Caco-2 (cell line): ENCODE measurements around the gene PUS1. TPM values are rescaled to one million over a fixed set of nuclear protein-coding genes. Genes with fewer than 3 reads are reported as not detected.

ENCODE experiments used
- BruUV-seq: library from RNA; stranded (reverse); fragments of 400-500 nt; replicated peaks from 2 replicates; lab custom pipeline; 2021; lab: Mats Ljungman, UMichigan
- CTCF ChIA-PET: fragments of 300-600 bp; sonication (Branson Sonifier 250); formaldehyde crosslinking; loops from one replicate; lab custom pipeline; 2022; ENCODE audit warnings: antibody characterized with exemption; lab: Charles Lee
- POLR2A ChIA-PET: fragments of 300-600 bp; sonication (Branson Sonifier 250); formaldehyde crosslinking; loops from one replicate; lab custom pipeline; 2022; ENCODE audit warnings: antibody characterized with exemption; lab: Charles Lee
- DNase-seq, 2 experiments: peaks; one replicate each; pipeline versions ENCODE4 v3.0.0 to v3.0.0-alpha.2; 2020 to 2022
- H3K27me3 ChIP-seq: replicated peaks from 2 replicates; pipeline ENCODE4 v1.6.0; 2011; ENCODE audit warnings: low read length; ENCODE audit not compliant: control insufficient read depth, insufficient read depth
- H3K36me3 ChIP-seq: 2 replicates; pipeline ENCODE4 v1.5.1; 2011; ENCODE audit warnings: low read length; ENCODE audit not compliant: control insufficient read depth, insufficient read depth
- H3K4me1 ChIP-seq: fragments of 250-450 bp; sonication (Bioruptor Pico); 2 replicates; pipeline ENCODE4 v1.5.1; 2020; ENCODE audit warnings: mild to moderate bottlenecking
- H3K4me3 ChIP-seq: 2 replicates; pipeline ENCODE4 v1.5.1; 2011; ENCODE audit warnings: low read depth, mild to moderate bottlenecking, control low read depth, low read length
- H3K9me3 ChIP-seq: fragments of 250-450 bp; sonication (Bioruptor Pico); 2 replicates; pipeline ENCODE4 v1.5.1; 2020; ENCODE audit warnings: mild to moderate bottlenecking, moderate library complexity
- H3K27ac Mint-ChIP-seq: one replicate; pipeline ENCODE4 v1.8.0; 2022; ENCODE audit warnings: mixed read lengths; ENCODE audit not compliant: unreplicated experiment
- H3K27me3 Mint-ChIP-seq: one replicate; pipeline ENCODE4 v1.8.0; 2022; ENCODE audit warnings: mixed read lengths; ENCODE audit not compliant: insufficient read depth, unreplicated experiment
- H3K36me3 Mint-ChIP-seq: one replicate; pipeline ENCODE4 v1.8.0; 2022; ENCODE audit warnings: mild to moderate bottlenecking, mixed read lengths; ENCODE audit not compliant: insufficient read depth, unreplicated experiment
- H3K4me1 Mint-ChIP-seq: one replicate; pipeline ENCODE4 v1.8.0; 2022; ENCODE audit warnings: low read depth, mixed read lengths; ENCODE audit not compliant: unreplicated experiment
- H3K4me3 Mint-ChIP-seq: one replicate; pipeline ENCODE4 v1.8.0; 2022; ENCODE audit warnings: mild to moderate bottlenecking, moderate library complexity, mixed read lengths; ENCODE audit not compliant: unreplicated experiment
- H3K9me3 Mint-ChIP-seq: one replicate; pipeline ENCODE4 v1.8.0; 2022; ENCODE audit warnings: mixed read lengths; ENCODE audit not compliant: unreplicated experiment
- intact Hi-C: fragments of 100-400 bp; cut with micrococcal nuclease; formaldehyde crosslinking; loops from one replicate; pipeline ENCODE4 v1.10.0; 2022; ENCODE audit not compliant: unreplicated experiment
- total RNA-seq: library from RNA; stranded (reverse); gene quantifications from 2 replicates; pipeline ENCODE4 v1.2.3, GENCODE V29; 2022
- TF ChIP-seq, protein P1 (sequence below), 2 experiments: fragments of 200-600 bp in 1 of 2; IDR thresholded peaks; 1 replicate in 1 of 2; 2 replicates in 1 of 2; pipeline versions ENCODE4 v1.5.1 to v1.8.0; 2011 to 2022; ENCODE audit warnings: antibody characterized with exemption in 1 of 2, control low read depth in 1 of 2, inconsistent platforms in 1 of 2, low read depth in 1 of 2, low read length in 1 of 2, mild to moderate bottlenecking in 1 of 2, moderate library complexity in 1 of 2; ENCODE audit not compliant: insufficient read depth in 1 of 2, severe bottlenecking in 1 of 2, unreplicated experiment in 1 of 2

PUS1 gene
- total RNA-seq, 1 experiment from 2014 or later = 71.9 TPM

DNA sequence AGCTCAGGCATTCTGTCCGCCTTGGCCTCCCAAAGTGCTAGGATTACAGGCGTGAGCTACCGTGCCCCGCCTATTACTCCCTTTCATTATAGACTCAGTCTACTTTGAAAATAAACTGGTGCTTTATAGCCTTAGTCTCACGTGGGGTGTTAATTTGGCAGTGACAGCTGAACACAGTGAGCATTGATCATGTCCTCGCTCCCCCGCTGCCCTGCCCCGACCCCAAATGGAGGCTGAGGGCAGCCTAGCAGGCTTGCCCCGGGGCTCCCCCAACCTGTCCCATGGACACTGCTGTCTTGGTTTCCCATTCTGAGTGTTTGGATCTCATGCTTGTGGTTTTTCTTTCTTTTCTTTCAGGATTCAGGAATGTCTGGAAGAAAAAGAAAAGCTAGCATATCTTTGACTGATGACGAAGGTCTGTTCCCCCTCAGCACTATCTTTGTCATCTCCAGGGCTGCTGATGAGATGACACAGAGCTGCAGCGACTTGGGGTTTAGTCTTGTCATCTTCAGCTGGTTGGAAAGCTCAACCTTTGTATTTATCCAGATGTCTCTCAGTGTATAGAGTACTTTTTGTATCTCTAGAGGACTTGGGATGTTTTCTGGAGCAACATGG, 62.8 kb downstream of the PUS1 start:
- Histone ChIP-seq H3K36me3 (peaks cover 2% of the 10 kb centered on the region; the same call in 1 of the 2 replicates), H3K27me3 (no peaks in the 10 kb centered on the region), H3K4me3 (no peak overlapping the region), H3K9me3 (no peaks in the 10 kb centered on the region), H3K4me1 (no peaks in the 10 kb centered on the region)
- H3K27ac Mint-ChIP-seq = no peak overlapping the region
- no peak for DNase-seq
- no peak overlapping the region for H3K4me3 Mint-ChIP-seq
- ChIA-PET POLR2A (no interaction called here), CTCF (interaction anchor here (0.7 kb wide), 1 partner anchor 537 kb away, joined by 6 read pairs; no protein-coding TSS in a partner anchor)
- H3K9me3 Mint-ChIP-seq = no peaks in the 10 kb centered on the region
- peaks cover 70% of the 10 kb centered on the region for H3K36me3 Mint-ChIP-seq
- no TSS peak for BruUV-seq
- H3K27me3 Mint-ChIP-seq = no peaks in the 10 kb centered on the region
- no peaks in the 10 kb centered on the region for H3K4me1 Mint-ChIP-seq
- TF ChIP-seq, protein P1, sequence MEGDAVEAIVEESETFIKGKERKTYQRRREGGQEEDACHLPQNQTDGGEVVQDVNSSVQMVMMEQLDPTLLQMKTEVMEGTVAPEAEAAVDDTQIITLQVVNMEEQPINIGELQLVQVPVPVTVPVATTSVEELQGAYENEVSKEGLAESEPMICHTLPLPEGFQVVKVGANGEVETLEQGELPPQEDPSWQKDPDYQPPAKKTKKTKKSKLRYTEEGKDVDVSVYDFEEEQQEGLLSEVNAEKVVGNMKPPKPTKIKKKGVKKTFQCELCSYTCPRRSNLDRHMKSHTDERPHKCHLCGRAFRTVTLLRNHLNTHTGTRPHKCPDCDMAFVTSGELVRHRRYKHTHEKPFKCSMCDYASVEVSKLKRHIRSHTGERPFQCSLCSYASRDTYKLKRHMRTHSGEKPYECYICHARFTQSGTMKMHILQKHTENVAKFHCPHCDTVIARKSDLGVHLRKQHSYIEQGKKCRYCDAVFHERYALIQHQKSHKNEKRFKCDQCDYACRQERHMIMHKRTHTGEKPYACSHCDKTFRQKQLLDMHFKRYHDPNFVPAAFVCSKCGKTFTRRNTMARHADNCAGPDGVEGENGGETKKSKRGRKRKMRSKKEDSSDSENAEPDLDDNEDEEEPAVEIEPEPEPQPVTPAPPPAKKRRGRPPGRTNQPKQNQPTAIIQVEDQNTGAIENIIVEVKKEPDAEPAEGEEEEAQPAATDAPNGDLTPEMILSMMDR (IDR thresholded peaks at IDR 0.05; ENCODE audit: insufficient read depth in 1 of 2, low read depth in 1 of 2, low read length in 1 of 2, severe bottlenecking in 1 of 2, unreplicated experiment in 1 of 2) = no peak
- intact Hi-C loops = no loop called here

DNA sequence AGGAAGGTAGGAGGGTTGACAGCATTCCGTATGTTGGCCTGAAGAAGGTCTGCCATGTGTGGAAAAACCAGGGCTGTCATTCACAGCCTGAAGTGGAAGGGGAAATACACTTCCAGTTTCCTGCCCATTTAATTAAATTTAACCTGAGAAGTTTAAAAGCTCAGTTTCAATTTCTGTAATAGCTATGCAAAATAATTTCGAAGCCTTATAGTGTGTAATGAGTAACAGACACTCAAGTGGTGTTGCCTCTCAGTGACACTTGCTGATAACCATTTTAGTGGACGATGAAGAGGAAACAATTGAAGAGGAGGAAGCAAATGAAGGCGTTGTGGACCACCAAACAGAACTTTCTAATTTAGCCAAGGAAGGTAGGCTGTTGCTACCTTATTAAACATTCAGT, 65.5 kb downstream of the PUS1 start:
- Mint-ChIP-seq H3K9me3 (no peaks in the 10 kb centered on the region), H3K27me3 (no peaks in the 10 kb centered on the region), H3K4me1 (no peaks in the 10 kb centered on the region), H3K36me3 (peaks cover 53% of the 10 kb centered on the region), H3K4me3 (no peak overlapping the region), H3K27ac (peak overlapping the region; percentile 10)
- H3K36me3 ChIP-seq = peaks cover 2% of the 10 kb centered on the region; the same call in 1 of the 2 replicates
- ChIA-PET POLR2A (no interaction called here), CTCF (no interaction called here)
- H3K9me3 ChIP-seq = no peaks in the 10 kb centered on the region
- DNase-seq = no peak
- TF ChIP-seq, protein P1 (IDR thresholded peaks at IDR 0.05; ENCODE audit: insufficient read depth in 1 of 2, low read depth in 1 of 2, low read length in 1 of 2, severe bottlenecking in 1 of 2, unreplicated experiment in 1 of 2) = no peak
- H3K4me3 ChIP-seq = no peak overlapping the region
- intact Hi-C loops = no loop called here
- H3K27me3 ChIP-seq = no peaks in the 10 kb centered on the region
- no TSS peak for BruUV-seq
- H3K4me1 ChIP-seq = no peaks in the 10 kb centered on the region

Other genes starting within 250 kb of the PUS1 start
- 42.3 and 46.1 TPM in 2 replicates for gene SFSWAP, start 218.2 kb upstream of the PUS1 start, total RNA-seq
- gene MMP17, start 100.9 kb upstream of the PUS1 start, total RNA-seq = 3.6 and 4.6 TPM in 2 replicates
- gene ULK1, start 34.7 kb upstream of the PUS1 start, total RNA-seq = 61.1 and 63.8 TPM in 2 replicates
- gene EP400, start 20.7 kb downstream of the PUS1 start, total RNA-seq = 60.5 and 63.0 TPM in 2 replicates
- 35.5 and 40.4 TPM in 2 replicates for gene DDX51, start 215.0 kb downstream of the PUS1 start, total RNA-seq
- gene NOC4L, start 215.2 kb downstream of the PUS1 start, total RNA-seq = 39.6 and 40.7 TPM in 2 replicates